ENCODE data around the gene LYSMD2. TPM values are rescaled to one million over a fixed set of nuclear protein-coding genes. Genes with fewer than 3 reads are reported as not detected.
A peak's percentile ranks its signal among the peaks of the same experiment; 100 is the strongest.

Gene LYSMD2
- total and polyA plus RNA-seq, 9 of the 15 experiments (the other 6 are each of a cell fraction or from before 2014, with no cell fraction given): 4.3 to 30.3 (median 9.8) TPM

DNA sequence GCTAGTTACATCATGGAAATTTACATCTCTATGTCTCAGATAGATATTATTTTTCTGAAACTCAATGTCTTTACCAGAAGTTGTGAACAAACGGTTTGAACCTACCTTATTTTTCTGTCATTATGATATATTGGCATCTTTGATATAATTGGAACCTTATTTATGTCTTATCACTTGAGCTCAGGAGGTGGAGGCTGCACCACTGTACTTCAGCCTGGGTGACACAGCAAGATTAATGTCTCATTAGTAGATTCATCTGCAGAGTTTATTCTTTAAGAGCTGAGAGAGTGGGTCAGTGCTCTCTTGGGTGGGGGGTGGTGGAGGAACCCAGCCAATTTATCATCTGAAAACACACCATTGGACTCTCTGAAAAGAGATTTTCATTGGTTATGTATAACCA is 34.7 kb downstream of the LYSMD2 start (continued):
- TF ChIP-seq, protein P1, sequence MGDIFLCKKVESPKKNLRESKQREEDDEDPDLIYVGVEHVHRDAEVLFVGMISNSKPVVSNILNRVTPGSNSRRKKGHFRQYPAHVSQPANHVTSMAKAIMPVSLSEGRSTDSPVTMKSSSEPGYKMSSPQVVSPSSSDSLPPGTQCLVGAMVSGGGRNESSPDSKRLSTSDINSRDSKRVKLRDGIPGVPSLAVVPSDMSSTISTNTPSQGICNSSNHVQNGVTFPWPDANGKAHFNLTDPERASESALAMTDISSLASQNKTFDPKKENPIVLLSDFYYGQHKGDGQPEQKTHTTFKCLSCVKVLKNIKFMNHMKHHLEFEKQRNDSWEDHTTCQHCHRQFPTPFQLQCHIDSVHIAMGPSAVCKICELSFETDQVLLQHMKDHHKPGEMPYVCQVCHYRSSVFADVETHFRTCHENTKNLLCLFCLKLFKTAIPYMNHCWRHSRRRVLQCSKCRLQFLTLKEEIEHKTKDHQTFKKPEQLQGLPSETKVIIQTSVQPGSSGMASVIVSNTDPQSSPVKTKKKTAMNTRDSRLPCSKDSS (IDR thresholded peaks at IDR 0.05; ENCODE audit: low read depth, partially characterized antibody): no peak
- no peak for TF ChIP-seq DNMT1 (IDR thresholded peaks at IDR 0.05)
- TF ChIP-seq ARNT (IDR thresholded peaks at IDR 0.05): no peak
- no peak for TF ChIP-seq EZH2 (IDR thresholded peaks at IDR 0.05; ENCODE audit: borderline replicate concordance, low read depth, low read length)
- peak; percentile 84 for TF ChIP-seq ZNF316 (IDR thresholded peaks at IDR 0.05)
- TF ChIP-seq PCBP2 (IDR thresholded peaks at IDR 0.05; ENCODE audit: low read depth, low read length, poor library complexity, severe bottlenecking): no peak
- no peak for TF ChIP-seq ZNF140 (CRISPR knock-in tag; IDR thresholded peaks at IDR 0.05)
- no peak for TF ChIP-seq CBX5 (IDR thresholded peaks at IDR 0.05; ENCODE audit: borderline replicate concordance, low read depth)
- no peak for TF ChIP-seq RBM17 (IDR thresholded peaks at IDR 0.05; ENCODE audit: borderline replicate concordance, low read depth, low read length)
- no peak for TF ChIP-seq FOXJ3 (CRISPR knock-in tag; IDR thresholded peaks at IDR 0.05)
- peak; percentile 98 for TF ChIP-seq MEIS2 (IDR thresholded peaks at IDR 0.05; ENCODE audit: partially characterized antibody)
- no peak for TF ChIP-seq GATAD2A (IDR thresholded peaks at IDR 0.05)
- TF ChIP-seq ETV5 (CRISPR knock-in tag; IDR thresholded peaks at IDR 0.05; ENCODE audit: low read depth): no peak
- no peak for TF ChIP-seq ZC3H11A (IDR thresholded peaks at IDR 0.05; ENCODE audit: low read depth, low read length)
- TF ChIP-seq, protein P2, sequence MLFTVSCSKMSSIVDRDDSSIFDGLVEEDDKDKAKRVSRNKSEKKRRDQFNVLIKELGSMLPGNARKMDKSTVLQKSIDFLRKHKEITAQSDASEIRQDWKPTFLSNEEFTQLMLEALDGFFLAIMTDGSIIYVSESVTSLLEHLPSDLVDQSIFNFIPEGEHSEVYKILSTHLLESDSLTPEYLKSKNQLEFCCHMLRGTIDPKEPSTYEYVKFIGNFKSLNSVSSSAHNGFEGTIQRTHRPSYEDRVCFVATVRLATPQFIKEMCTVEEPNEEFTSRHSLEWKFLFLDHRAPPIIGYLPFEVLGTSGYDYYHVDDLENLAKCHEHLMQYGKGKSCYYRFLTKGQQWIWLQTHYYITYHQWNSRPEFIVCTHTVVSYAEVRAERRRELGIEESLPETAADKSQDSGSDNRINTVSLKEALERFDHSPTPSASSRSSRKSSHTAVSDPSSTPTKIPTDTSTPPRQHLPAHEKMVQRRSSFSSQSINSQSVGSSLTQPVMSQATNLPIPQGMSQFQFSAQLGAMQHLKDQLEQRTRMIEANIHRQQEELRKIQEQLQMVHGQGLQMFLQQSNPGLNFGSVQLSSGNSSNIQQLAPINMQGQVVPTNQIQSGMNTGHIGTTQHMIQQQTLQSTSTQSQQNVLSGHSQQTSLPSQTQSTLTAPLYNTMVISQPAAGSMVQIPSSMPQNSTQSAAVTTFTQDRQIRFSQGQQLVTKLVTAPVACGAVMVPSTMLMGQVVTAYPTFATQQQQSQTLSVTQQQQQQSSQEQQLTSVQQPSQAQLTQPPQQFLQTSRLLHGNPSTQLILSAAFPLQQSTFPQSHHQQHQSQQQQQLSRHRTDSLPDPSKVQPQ (CRISPR knock-in tag; IDR thresholded peaks at IDR 0.05; ENCODE audit: borderline replicate concordance): no peak
- no peak for TF ChIP-seq ETV6 (IDR thresholded peaks at IDR 0.05; ENCODE audit: borderline replicate concordance in 1 of 2, low read depth in 2 of 2, low read length in 1 of 2)
- no peak for TF ChIP-seq ETV6 (CRISPR knock-in tag; IDR thresholded peaks at IDR 0.05; ENCODE audit: borderline replicate concordance)
- TF ChIP-seq, protein P3, sequence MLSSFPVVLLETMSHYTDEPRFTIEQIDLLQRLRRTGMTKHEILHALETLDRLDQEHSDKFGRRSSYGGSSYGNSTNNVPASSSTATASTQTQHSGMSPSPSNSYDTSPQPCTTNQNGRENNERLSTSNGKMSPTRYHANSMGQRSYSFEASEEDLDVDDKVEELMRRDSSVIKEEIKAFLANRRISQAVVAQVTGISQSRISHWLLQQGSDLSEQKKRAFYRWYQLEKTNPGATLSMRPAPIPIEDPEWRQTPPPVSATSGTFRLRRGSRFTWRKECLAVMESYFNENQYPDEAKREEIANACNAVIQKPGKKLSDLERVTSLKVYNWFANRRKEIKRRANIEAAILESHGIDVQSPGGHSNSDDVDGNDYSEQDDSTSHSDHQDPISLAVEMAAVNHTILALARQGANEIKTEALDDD (IDR thresholded peaks at IDR 0.05): no peak
- TF ChIP-seq, protein P4, sequence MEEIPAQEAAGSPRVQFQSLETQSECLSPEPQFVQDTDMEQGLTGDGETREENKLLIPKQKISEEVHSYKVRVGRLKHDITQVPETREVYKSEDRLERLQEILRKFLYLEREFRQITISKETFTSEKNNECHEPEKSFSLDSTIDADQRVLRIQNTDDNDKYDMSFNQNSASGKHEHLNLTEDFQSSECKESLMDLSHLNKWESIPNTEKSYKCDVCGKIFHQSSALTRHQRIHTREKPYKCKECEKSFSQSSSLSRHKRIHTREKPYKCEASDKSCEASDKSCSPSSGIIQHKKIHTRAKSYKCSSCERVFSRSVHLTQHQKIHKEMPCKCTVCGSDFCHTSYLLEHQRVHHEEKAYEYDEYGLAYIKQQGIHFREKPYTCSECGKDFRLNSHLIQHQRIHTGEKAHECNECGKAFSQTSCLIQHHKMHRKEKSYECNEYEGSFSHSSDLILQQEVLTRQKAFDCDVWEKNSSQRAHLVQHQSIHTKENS (CRISPR knock-in tag; IDR thresholded peaks at IDR 0.05): no peak
- TF ChIP-seq, protein P5, sequence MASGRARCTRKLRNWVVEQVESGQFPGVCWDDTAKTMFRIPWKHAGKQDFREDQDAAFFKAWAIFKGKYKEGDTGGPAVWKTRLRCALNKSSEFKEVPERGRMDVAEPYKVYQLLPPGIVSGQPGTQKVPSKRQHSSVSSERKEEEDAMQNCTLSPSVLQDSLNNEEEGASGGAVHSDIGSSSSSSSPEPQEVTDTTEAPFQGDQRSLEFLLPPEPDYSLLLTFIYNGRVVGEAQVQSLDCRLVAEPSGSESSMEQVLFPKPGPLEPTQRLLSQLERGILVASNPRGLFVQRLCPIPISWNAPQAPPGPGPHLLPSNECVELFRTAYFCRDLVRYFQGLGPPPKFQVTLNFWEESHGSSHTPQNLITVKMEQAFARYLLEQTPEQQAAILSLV (tag; IDR thresholded peaks at IDR 0.05): no peak
- no peak for TF ChIP-seq PTBP1 (IDR thresholded peaks at IDR 0.05; ENCODE audit: low read depth, low read length)

Data from K562 (cell line).